Measurements from ENCODE around the gene PTPRE.
A peak's percentile ranks its signal among the peaks of the same experiment; 100 is the strongest.

PTPRE gene

DNA sequence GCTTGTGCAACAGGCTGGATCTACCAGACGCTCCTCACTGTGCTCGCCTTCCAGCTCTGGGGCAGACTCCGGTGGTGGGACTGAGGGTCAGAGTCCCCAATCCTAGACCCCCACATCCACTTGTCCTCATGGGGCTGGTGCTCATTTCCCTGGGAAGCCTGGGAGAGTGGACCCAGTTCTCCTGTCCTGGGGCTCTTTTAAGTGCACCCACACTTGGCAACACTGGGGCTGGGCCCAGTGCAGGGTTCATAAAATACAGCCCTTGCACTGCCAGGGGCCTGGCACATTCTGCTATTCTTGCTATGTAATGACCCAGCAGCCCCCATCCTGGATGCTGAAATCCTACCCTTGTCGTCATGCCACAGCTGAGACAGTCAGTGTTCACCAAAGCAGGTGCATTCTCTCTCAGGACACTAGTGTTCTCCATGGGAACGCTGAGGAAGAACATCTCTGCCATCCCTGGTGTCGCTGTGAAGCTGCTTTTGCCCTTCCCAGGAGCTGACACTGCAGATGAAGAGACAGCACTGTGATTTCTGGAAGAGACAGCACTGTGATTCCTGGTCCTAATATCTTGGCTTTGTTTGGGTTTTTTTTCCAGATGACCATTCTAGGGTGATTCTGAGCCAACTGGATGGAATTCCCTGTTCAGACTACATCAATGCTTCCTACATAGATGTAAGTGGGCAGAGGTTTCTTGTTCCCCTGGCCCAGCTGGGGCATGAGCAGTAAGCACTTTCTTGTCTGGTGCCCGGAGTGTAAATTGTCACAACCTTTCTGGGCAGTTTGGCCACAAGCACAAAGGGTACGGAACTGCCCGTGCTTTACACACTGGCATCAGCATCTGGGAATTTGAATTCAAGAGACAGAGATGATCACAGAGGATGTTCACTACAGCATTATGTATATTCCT is 153.7 kb downstream of the PTPRE start:
- DNase-seq (ENCODE audit: low spot score): no peak

DNA sequence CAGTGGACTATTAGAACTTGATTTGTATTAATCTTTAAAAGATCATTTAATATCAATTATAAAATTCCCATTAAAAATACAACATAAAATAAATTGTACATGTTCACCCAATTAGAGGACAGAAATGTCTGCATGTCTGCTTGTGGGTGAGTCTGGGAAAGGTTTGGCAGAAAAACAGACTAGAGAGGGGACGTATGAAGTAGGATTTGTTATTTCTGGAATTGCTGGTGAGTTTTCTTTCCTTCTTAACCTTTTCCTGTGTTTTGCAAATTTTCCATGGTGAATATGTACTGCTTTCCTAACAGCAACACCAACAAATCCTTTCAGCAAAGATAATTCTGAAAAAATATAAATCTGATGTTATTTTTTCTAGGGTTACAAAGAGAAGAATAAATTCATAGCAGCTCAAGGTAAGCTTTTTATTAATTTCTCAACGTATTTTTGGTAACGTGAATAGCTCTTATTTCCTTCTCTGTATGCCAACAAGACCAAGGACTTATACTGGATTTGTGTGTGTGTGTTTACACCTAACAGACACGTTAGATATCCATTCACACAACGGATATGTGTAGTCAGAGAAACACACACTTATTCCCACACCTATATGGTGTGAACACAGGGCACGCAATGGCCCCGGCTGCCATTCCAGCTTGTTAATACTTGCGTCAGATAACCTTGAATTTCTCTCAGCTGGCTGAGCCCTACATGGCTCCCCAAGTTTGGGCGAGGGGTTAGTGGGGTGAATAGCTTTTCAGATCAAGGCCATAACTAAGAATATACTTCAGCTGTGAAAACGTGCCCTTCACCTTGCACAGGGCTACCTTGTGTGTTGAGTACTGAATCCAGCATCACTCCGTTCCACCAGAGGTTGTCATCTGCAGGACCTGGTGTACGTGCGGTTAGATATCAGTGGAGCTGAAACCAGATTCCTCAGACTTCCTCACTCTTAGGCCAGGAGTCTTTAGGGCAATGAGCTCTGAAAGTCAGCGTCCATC is 154.7 kb downstream of the PTPRE start:
- DNase-seq (ENCODE audit: low spot score): no peak

DNA sequence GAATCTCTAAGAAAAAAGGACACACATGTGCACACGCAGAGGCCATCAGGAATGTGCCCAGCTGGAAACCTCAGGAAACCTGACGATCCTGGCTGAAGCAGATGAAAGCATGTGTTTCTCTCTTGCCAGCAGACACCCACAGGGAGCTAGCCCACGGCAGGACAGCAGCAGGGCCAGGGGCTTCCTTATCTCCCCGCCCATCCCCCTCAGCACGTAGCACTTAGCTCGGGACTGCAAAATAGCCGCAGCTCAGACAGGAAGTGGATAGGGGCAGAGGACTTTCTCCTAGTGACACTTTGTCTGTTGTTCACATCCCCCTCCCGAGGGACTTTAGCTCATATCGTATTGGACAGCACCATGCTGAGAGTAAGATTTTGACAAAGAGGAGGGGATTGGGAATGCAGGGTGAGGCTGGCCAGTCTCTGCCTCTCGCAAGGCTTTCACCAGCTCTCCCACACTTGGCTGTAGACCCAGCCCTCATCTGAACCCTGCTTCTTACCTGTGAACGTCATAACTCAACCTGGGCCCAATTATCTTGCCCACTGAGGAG is 155.5 kb downstream of the PTPRE start:
- no peak for DNase-seq (ENCODE audit: low spot score)

DNA sequence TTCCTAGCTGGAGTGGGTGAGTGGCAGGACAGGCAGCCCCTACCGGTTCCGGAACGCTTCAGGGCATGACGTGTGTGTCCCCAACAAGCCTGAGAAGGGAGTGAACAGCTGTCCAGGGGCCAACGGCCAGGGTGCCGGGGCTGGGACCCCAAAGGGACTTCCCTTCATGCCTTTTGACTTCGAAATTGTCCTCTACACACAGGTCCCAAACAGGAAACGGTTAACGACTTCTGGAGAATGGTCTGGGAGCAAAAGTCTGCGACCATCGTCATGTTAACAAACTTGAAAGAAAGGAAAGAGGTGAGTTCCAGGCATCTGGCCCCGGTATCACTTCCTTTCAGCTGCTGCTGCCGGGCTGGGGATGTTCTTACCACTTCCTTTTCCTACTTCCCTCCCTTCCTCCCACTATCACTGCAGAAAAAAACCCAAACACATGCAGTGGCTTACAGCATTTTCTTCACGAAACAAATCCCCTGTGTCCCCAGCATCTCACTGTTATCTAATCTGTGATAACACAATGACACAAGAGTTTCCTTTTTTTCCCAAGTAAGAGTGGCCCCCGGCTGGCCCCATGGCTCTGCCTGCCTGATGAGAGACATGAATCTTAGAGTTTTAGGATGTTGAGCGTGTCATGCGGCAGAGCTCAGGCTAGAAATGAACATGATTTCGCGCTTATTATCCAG is 156.1 kb downstream of the PTPRE start:
- no peak for DNase-seq (ENCODE audit: low spot score)

DNA sequence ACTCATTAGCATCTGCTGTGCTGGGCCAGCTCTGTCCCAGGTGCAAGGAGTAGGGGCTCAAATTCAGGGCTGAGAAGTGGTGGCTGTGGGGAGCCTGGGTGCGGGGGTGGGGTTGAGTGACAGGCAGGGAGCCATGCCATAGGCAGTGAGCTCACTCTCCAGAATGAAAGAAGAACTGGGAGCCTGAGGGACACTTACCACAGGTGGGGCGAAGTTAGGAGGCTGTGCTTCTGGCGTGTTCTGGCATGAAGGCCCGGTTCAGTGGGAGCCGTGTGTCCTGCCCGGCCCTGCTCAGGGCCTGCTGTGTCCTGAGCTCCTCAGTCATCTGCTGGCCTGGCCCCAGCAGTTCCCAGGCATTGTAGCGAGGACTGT is 156.8 kb downstream of the PTPRE start:
- no peak for DNase-seq (ENCODE audit: low spot score)

DNA sequence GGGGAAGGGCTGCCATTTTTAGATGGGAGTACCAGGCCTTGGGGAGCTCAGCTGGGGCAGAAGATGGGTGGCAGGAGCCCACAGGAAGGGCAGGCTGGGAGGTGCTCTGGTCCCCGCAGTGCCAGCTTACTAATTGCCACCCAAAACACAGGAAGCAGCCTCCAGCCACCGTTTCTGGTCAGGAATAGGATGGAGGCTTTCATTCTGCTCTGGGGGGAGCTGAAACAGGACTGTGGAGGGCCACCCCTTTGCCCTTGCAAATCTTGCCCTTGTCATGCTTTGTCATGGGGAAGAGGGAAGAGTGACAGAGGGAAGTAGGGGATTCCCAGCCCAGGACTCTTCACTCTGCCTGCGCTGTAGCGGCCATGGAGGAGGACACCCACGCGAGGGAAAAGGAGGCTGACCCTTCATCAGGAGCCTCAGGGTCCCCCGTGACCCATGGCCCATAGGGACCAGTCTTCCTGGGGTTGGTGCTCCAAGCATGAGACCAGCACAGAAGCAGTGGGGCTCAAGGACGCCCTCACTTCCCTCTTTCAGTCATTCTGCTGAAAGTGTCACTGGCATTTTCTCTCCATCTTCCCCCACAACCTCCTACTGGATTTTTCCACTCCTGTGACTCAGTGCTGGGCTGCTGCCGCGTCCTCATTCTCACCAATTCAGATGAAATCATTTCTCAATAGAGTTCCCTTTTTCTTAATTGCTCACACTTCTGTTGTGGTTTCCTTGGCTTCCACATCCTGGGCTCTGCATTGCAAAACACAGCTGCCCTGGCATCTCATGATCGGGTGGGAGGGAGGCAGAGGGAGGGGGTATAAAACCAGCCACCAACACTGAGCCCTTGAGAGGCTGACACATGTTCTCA is 157.4 kb downstream of the PTPRE start:
- DNase-seq (ENCODE audit: low spot score): peak; percentile 85

DNA sequence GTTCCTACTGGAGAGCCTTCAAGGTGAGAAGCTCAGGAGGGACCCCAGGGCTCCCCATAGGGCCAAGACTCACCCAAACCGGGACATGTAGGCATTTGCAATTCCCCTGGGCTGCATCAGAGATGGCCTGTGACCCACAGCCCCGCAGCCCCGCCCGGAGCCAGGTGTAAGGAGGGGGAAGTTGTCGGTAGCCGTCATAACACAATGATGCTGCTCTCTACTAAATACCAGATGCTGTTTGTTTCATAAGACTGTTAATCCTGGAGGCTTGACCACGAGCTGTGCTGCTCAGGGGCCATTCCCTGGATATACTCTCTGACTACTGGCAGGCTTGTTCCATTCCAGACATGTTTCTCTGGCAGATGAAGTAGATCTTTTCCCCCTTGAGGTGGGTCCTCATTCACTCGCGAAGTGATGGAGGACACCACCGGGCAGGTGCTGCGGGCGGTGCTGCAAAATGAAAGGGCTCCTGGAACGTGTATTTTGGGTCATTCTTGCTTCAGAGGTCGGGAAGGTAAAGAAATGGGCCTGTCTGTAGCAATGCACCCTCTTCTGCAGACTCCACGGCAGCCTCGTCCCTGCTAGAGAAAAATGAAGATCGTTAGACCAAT is 158.2 kb downstream of the PTPRE start:
- peak; percentile 41 for DNase-seq (ENCODE audit: low spot score)

DNA sequence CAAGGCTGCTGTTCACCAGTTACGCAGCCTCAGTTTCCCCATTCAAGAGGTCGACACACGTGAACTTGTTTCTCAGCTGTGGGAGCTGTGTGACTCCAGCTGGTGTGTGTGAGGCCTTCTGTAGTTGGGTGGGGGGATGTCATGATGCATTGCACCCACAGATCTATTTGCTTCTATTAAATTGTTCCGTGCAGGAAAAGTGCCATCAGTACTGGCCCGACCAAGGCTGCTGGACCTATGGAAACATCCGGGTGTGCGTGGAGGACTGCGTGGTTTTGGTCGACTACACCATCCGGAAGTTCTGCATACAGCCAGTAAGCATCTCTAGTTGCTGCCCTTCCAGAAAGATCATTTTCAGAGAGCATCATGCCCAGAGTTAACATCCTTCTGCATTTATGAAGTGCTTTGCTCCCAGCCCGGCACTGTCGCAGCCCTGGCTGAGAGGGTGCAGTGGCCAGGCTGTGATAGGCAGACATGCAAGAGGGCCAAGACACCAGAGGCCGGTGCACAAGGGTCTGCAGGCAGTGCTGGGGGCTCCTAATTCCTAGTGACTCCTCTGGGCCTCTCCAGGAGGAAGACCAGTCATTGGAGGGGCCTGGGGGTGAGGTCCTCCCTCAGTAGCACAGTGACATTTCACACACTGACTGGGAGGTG is 159.1 kb downstream of the PTPRE start:
- DNase-seq (ENCODE audit: low spot score): no peak

DNA sequence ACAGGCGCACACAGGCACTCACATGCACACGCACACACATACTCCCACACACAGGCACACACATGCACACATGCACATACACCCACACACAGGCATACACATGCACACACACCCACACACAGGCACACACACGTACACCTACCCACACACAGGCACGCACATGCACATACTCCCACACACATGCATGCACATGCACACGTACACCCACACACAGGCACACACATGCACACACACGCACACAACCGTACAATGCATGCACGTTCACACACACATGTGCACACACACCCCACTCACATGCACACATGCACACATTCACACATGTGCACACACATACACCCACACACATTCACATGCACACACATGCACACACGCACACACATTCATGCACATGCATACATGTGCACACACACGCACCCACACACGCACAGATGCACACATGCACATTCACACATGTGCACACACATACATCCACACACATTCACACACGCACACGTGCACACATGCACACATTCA is 160.0 kb downstream of the PTPRE start:
- no peak for DNase-seq (ENCODE audit: low spot score)

DNA sequence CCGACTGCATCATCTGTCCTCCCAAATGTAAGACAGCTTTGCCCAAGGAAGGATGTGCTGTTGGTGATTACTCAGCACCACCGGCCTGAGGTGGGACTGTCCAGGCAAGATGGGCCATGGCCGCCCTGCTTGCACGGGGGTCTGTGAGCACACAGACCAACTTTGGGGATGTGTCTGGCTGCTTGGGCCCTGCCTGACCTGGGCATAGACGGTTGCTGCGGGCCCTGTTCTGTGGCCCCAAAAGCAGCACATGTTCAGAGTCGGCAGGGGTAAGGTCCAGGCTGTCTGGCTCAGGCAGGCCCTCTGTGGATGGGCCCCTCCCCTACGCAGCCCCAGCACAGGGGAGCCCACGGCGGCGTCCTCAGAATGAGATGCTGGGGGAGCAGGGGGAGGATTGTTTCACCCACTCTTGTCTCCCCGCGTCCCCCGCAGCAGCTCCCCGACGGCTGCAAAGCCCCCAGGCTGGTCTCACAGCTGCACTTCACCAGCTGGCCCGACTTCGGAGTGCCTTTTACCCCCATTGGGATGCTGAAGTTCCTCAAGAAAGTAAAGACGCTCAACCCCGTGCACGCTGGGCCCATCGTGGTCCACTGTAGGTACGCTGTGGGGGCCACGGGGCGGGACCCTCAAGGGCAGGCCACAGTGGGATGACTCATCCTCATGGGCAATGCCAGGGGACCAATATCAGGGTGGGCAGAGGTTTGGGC is 160.9 kb downstream of the PTPRE start:
- no peak for DNase-seq (ENCODE audit: low spot score)

DNA sequence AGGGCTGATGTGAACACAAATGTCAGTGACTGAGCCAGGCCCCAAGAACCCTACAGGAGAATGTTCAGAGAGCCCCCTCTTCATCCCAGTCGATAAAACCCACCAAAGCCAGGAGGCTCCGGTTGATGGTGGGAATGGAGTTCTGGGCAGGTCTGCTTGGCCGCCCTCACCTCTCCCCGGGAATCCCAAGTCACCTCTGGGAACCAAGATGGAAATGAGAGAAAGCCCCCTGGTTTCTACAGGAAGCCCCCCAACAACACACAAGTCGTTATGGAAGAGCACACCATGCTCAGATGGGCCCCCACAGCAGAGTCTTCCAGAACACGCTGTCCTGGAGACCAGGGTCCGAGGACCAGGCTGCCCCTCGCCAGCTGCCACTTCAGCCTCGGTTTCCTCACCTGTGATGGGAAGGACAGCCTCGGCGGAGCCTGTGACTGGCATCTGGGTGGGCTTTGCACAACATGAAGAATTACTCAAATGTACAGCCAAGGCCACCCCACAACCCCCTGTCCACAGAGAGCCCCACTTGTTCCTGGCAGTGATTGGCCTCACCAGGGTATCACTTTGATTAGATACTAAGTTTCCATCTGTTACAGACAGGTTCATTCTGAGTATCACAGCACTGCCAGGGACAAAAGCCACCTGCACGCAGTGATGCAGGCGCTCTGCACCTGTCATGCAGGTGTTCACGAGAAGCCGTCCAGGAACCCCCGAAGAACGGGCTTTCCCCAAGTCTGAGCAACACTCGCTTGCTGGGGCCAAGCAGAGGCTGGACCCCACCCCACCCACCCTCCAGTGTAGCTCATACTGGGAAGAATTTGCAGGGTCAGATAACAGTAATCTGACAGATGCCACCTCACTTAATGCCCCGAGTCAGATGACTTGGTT is 161.7 kb downstream of the PTPRE start:
- no peak for DNase-seq (ENCODE audit: low spot score)

DNA sequence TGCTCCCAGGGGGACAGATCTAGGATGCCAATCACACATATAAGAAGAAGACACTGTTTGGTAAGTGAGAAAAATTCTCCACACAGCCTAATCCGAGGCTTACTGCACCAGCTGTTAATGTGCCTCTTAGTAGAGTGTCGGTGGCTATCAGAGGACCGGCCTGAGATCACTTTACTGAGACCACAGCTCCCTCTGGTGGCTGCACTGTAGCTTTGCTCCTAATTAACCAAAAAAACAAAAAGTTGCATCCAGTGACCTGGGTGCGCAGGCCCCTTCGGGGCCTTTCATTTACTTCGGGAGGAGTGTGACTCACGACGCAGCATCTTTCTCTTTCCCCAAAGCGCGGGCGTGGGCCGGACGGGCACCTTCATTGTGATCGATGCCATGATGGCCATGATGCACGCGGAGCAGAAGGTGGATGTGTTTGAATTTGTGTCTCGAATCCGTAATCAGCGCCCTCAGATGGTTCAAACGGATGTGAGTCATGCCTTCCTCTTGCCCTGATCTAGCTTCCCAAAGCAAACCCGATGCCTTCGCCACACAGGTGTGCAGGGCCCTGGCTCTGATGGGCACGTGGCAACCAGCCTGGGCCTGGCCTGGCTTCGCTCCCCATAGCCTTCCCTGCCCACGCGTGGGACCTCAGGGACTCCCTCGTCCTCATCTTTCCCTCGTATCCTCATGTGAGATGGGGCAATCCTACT is 162.6 kb downstream of the PTPRE start:
- peak; percentile 87 for DNase-seq (ENCODE audit: low spot score)

DNA sequence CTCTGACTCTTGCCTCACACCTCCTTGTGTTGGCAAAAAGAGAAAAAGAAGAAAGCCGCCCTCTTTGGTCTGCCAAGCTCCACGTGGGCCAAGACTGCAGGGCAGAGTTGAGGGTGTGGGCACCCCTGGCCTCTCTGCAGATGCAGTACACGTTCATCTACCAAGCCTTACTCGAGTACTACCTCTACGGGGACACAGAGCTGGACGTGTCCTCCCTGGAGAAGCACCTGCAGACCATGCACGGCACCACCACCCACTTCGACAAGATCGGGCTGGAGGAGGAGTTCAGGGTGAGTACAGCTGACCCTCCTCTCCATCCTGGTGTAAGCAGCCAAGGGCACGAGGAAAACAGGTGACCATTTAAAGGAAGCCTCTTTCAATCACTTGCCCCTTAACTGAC is 163.3 kb downstream of the PTPRE start:
- DNase-seq (ENCODE audit: low spot score): no peak

DNA sequence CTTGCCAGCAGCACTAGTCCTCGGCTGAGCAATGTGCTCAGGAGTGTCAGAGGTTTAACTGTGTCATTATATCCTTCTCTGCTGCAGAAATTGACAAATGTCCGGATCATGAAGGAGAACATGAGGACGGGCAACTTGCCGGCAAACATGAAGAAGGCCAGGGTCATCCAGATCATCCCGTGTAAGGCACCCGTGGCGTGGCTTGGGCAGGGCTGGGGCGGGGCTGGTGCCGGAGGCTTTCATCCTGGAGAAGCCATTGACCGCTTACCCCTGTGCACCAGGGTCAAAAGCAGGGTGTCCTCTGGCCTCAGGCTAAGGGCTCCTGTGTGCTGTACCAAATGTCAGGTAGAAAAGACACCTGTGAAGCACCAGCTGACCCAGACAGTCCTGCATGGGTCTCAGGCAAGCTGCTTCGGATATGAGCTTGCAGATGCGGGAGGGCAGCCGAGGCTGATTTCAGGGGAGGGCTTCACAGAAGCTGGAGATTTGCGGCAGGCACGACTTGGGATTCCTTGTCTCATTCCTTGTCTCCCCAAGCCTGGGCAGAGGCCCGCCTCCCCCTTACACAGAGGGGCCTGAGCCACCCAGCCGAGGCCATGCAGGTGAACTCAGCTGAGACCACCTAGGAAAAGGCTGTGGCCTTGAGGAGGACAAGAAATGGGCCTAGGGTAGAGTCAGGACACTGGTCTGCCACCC is 164.0 kb downstream of the PTPRE start:
- DNase-seq (ENCODE audit: low spot score): no peak

DNA sequence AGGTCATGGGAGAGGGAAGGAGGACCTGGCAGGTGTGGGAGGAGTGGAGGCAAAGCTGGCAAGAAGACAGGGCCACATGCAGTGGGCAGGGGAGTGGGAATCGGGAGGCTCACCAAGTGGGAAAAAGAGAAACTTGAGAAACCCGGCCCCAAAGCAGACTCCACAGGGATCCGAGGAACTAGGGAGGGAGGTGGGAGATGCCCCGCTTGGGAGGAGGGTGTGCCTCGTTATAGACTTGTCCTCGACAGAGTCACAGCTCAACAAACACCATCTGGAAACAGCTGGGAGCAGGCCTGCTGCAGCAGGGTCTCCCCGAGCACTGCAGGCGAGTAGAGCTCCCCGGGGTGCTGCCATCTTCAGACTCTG is 164.5 kb downstream of the PTPRE start:
- DNase-seq (ENCODE audit: low spot score): no peak

DNA sequence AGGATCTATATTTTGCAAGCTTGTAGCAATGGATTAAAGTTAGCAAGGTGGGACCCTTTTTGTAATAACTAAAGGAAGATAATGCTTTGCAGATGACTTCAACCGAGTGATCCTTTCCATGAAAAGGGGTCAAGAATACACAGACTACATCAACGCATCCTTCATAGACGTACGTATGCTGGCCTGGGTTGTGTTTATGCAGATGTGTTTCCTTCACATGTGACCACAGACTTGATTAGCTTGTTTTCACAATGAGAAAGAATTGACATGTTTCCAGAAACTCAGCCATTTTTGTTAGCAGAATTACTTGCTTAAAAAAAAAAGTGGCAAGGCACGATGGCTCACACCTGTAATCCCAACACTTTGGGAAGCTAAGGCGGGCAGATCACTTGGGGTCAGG is 165.1 kb downstream of the PTPRE start:
- DNase-seq (ENCODE audit: low spot score): no peak
